Osteoblast (primary cell): ENCODE results near the gene BCL2L1. TPM values are rescaled to one million over a fixed set of nuclear protein-coding genes. Genes with fewer than 3 reads are reported as not detected.

Source experiments
- DNase-seq: peaks from one replicate; pipeline ENCODE4 v3.0.0; 2011; ENCODE audit warnings: low spot score, mixed read lengths; ENCODE audit not compliant: insufficient read length; ENCODE audit errors: missing footprints
- H2AFZ ChIP-seq: 2 replicates; pipeline ENCODE4 v1.6.0; 2011; ENCODE audit warnings: mild to moderate bottlenecking, low read length
- H3K27ac ChIP-seq: 2 replicates; pipeline ENCODE4 v1.5.1; 2011; ENCODE audit warnings: mild to moderate bottlenecking, low read depth, low read length, moderate library complexity
- H3K27me3 ChIP-seq: 2 replicates; pipeline ENCODE4 v1.6.0; 2012; ENCODE audit warnings: mild to moderate bottlenecking, control low read depth, inconsistent platforms, low read length, moderate library complexity; ENCODE audit not compliant: insufficient read depth
- H3K36me3 ChIP-seq: 2 replicates; pipeline ENCODE4 v1.5.1; 2011; ENCODE audit warnings: mild to moderate bottlenecking, low read length, control low read depth, moderate library complexity; ENCODE audit not compliant: insufficient read depth
- H3K4me1 ChIP-seq: 2 replicates; pipeline ENCODE4 v1.5.1; 2011; ENCODE audit warnings: mild to moderate bottlenecking, low read length, control low read depth, moderate library complexity; ENCODE audit not compliant: insufficient read depth
- H3K4me2 ChIP-seq: 2 replicates; pipeline ENCODE4 v1.6.0; 2011; ENCODE audit warnings: mild to moderate bottlenecking, low read length; ENCODE audit not compliant: insufficient read depth
- H3K4me3 ChIP-seq: fragments of 200-600 bp; sonication (generic); 3 replicates; pipeline ENCODE4 v1.5.1; 2012; ENCODE audit warnings: mild to moderate bottlenecking, low read length, inconsistent platforms; ENCODE audit not compliant: insufficient read depth
- H3K79me2 ChIP-seq: 2 replicates; pipeline ENCODE4 v1.6.0; 2012; ENCODE audit warnings: mild to moderate bottlenecking, low read length, control low read depth, inconsistent platforms; ENCODE audit not compliant: insufficient read depth
- H3K9me3 ChIP-seq: 2 replicates; pipeline ENCODE4 v1.5.1; 2011; ENCODE audit warnings: low read depth, low read length, control low read depth
- H4K20me1 ChIP-seq: 2 replicates; pipeline ENCODE4 v1.6.0; 2012; ENCODE audit warnings: mild to moderate bottlenecking, low read length, control low read depth; ENCODE audit not compliant: insufficient read depth
- CTCF ChIP-seq: IDR thresholded peaks from 2 replicates; pipeline ENCODE4 v1.5.1; 2011; ENCODE audit warnings: mild to moderate bottlenecking, low read depth, low read length, moderate library complexity; ENCODE audit errors: extremely low read depth
- total RNA-seq: library from RNA; depleted of rRNA; stranded (reverse); fragments of >200 nt; gene quantifications from 2 replicates; pipeline ENCODE4 v1.2.3, GENCODE V29; 2012

Gene BCL2L1
- total RNA-seq, 1 donor: 127 TPM

- DNase-seq: peak; percentile 68
Observed at GRCh38 chr20:31706607-31707257, 15.9 kb downstream of the BCL2L1 start.

GRCh38 chr20:31705598-31706597 lies 16.8 kb downstream of the BCL2L1 start:
- Histone ChIP-seq H4K20me1 (peaks cover 3% of the 10 kb centered on the region), H3K27me3 (no peaks in the 10 kb centered on the region), H3K79me2 (peaks cover 95% of the 10 kb centered on the region), H3K36me3 (peaks cover 52% of the 10 kb centered on the region), H2AFZ (no peak overlapping the region), H3K4me1 (peaks cover 15% of the 10 kb centered on the region), H3K4me2 (no peak overlapping the region), H3K9me3 (no peaks in the 10 kb centered on the region), H3K4me3 (no peak overlapping the region), H3K27ac (no peak overlapping the region)
- DNase-seq: no peak
- TF ChIP-seq CTCF: no peak

More at GRCh38 chr20:31706607-31707257, 15.9 kb downstream of the BCL2L1 start:
- Histone ChIP-seq H3K27ac (no peak overlapping the region), H3K79me2 (peaks cover 95% of the 10 kb centered on the region), H3K4me2 (no peak overlapping the region), H3K4me1 (peaks cover 22% of the 10 kb centered on the region), H2AFZ (no peak overlapping the region), H3K27me3 (no peaks in the 10 kb centered on the region), H4K20me1 (peaks cover 3% of the 10 kb centered on the region), H3K4me3 (no peak overlapping the region), H3K36me3 (peaks cover 53% of the 10 kb centered on the region), H3K9me3 (no peaks in the 10 kb centered on the region)
- no peak for TF ChIP-seq CTCF

- no peak for TF ChIP-seq CTCF
- no peaks in the 10 kb centered on the region for H3K9me3 ChIP-seq
- H3K4me2 ChIP-seq: peak overlapping the region; percentile 42
- H2AFZ ChIP-seq: no peak overlapping the region
- peak overlapping the region; percentile 42 for H3K27ac ChIP-seq
- H3K4me3 ChIP-seq: no peak overlapping the region
- peaks cover 21% of the 10 kb centered on the region for H3K4me1 ChIP-seq
- no peaks in the 10 kb centered on the region for H3K27me3 ChIP-seq
- no peak for DNase-seq
- peaks cover 58% of the 10 kb centered on the region for H3K36me3 ChIP-seq
- H4K20me1 ChIP-seq: peaks cover 3% of the 10 kb centered on the region
- H3K79me2 ChIP-seq: peaks cover 95% of the 10 kb centered on the region
Observed at GRCh38 chr20:31705191-31705590, 17.5 kb downstream of the BCL2L1 start.
